Testis (tissue), 2 donors: ENCODE data around the gene KRTAP4-2.

ENCODE experiments used
- POLR2A ChIP-seq: fragments of 450-650 bp; IDR thresholded peaks from one replicate; pipeline ENCODE4 v1.6.1; 2017; ENCODE audit warnings: antibody characterized with exemption, mild to moderate bottlenecking, moderate library complexity
- TF ChIP-seq, protein P1 (sequence below), 3 experiments: fragments of 450-650 bp in 2 of 3; fragments of 200-600 bp in 1 of 3; sonication (generic) in 1 of 3; IDR thresholded peaks; one replicate each; pipeline ENCODE4 v1.5.1; 2016 to 2019; ENCODE audit warnings: antibody characterized with exemption in 3 of 3, mild to moderate bottlenecking in 2 of 3, moderate library complexity in 1 of 3

- no peak for TF ChIP-seq POLR2A
- TF ChIP-seq, protein P1, sequence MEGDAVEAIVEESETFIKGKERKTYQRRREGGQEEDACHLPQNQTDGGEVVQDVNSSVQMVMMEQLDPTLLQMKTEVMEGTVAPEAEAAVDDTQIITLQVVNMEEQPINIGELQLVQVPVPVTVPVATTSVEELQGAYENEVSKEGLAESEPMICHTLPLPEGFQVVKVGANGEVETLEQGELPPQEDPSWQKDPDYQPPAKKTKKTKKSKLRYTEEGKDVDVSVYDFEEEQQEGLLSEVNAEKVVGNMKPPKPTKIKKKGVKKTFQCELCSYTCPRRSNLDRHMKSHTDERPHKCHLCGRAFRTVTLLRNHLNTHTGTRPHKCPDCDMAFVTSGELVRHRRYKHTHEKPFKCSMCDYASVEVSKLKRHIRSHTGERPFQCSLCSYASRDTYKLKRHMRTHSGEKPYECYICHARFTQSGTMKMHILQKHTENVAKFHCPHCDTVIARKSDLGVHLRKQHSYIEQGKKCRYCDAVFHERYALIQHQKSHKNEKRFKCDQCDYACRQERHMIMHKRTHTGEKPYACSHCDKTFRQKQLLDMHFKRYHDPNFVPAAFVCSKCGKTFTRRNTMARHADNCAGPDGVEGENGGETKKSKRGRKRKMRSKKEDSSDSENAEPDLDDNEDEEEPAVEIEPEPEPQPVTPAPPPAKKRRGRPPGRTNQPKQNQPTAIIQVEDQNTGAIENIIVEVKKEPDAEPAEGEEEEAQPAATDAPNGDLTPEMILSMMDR (IDR thresholded peaks at IDR 0.05): no peak
Measured at GRCh38 chr17:41211845-41212466, 33.9 kb upstream of the KRTAP4-2 start.
